SK-N-DZ (cell line): ENCODE measurements around the gene PLCG2.
"Not testable (repeated sequence)": the region's sequence is repeated elsewhere in the genome, so short reads cannot be mapped to it uniquely, and the experiment has no call there.

ENCODE experiments used
- DNase-seq: peaks from one replicate; pipeline ENCODE4 v3.0.0-alpha.2; 2015; ENCODE audit warnings: low spot score

Gene PLCG2

DNA sequence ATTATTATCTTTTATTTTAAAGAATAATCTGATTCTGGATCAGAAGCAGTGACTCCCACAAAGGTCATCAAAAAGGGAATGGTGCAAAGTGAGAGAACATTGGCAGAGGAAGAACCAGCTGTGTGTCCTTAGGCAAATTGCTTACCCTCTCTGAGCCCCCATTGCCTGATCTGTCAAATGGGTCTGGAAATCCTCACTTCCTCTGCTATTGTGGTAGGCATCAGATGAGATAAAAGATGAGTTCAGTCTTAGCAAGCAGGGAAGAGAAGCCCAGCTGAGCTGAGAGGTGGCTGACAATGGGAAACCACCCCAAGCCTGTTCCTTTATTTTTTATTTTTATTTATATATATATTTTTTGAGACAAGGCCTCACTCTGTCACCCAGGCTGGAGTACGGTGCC is 24.2 kb upstream of the PLCG2 start:
- DNase-seq, result no peak

DNA sequence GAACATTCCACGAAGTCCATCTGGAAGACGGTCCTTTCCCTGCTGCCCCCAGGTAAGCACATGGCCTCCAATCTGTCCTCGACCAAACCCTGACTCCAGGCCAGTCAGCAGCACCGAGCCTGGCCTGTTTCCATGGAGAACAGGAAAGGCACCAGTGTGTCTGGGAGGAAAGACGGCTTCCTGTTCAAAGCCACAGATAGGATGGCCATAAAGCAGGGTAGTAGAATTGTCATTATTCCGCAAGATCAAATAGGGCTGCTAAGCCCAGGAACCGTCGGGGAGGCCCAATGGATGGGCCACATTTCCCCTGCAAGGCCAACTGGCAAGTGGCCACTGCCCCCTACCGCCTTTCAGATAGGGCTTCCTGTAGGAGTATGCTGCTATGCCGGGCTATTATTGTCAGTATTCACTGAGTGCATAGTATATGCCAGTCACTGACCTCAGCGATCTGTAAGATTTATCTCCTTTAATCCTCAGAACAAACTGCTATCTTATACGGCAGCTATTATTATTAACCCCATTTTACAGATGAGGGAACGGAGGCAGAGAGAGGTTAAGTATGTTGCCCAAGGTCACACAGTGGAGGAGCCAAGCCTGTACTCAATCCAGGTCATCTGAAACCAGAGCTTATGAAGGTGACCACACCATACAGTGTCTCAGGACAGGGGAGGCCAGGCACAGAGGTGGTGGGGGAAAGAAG is 23.0 kb upstream of the PLCG2 start:
- DNase-seq, result no peak

DNA sequence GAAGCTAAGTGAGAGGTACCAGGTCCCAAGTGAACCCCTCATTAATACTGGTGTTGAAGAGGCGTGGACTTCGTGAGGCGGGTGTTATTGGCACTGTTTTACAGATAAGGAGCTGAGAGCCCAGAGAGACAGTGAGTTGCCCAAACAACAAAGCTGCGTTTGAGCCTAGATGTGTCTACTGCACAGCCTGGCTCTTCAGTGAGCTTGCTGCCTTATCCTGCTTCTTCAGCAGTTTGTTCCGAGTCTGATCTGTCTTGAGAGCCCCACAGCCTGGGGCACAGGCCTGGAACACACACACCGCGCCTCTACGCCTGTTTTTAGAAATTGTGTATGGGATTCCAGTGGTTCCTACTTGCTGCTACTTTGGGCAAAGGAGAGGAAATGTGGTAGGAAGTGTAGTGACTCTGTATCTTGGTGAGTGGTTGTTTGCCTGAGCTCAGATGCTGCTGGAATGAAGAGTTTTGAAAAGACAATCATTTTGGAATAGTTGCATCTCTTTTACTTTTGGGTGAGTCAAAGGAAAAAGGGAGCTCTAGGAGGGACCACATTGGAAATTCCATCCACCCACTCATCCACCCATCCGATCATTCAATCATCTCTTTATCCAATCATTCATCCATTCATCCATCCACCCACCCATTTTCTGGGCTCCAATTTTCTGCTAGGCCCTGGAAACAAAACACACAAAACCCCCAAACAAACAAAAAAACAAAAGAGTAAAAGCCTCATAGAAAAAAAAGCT is 22.3 kb upstream of the PLCG2 start:
- no peak for DNase-seq

DNA sequence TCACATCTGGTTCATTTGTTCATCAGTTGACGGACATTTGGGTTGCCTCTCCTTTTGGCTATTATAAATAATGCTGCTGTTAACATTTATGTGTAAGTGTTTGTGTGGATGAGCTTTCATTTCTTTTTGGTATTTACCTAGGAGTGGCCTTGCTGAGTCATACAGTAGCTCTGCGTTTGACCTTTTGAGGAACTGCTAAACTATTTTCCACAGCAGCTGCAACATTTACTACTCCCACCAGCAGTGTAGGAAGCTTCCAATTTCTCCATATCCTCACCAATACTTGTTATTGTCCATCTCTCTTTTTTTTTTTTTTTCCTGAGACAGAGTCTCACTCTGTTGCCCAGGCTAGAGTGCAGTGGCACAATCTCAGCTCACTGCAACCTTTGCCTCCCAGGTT is 20.7 kb upstream of the PLCG2 start:
- no peak for DNase-seq

DNA sequence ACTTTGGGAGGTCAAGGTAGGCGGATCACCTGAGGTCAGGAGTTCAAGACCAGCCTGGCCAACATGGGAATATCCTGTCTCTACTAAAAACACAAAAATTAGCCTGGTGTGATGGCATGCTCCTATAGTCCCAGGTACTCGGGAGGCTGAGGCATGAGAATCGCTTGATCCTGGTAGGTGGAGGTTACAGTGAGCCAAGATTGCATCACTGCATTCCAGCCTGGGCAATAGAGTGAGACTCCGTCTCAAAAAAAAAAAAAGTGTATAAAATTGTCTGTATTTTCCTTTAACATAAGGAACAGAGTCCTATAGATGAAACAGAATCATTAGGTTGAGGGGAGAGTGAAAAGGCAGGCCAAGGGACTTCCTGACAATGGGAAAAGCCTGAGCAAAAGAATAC is 16.8 kb upstream of the PLCG2 start:
- DNase-seq, result not testable (repeated sequence)

DNA sequence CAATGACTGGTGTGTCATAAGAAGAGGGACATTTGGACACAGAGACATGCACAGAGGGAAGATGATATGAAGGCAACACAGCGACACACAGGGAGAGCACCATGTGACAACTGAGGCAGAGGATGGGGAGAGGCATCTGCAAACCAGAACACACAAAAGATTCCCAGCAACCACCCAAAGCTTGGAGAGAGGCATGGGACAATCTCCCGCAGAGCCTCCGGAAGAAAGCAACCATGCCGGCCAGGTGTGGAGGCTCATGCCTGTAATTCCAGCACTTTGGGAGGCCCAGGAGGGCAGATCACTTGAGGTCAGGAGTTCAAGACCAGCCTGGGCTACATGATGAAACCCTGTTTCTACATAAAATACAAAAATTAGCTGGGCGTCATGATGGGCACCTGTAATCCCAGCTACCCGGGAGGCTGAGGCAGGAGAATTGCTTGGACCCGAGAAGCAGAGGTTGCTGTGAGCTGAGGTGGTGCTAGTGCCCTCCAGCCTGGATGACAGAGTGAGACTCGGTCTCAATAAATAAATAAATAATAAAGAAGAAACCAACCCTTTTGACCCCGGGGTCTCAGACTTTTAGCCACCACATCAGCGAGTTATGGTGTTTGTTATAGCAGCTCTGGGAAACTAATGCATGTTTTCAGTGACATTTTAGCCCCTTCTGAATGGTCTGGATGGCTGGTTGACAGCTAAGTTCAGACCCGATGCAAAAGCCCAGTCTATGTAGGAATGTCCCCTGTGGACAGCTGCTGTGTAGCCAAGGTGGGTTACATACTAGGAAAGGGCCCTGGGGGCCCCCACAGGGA is 13.8 kb upstream of the PLCG2 start:
- no peak for DNase-seq

DNA sequence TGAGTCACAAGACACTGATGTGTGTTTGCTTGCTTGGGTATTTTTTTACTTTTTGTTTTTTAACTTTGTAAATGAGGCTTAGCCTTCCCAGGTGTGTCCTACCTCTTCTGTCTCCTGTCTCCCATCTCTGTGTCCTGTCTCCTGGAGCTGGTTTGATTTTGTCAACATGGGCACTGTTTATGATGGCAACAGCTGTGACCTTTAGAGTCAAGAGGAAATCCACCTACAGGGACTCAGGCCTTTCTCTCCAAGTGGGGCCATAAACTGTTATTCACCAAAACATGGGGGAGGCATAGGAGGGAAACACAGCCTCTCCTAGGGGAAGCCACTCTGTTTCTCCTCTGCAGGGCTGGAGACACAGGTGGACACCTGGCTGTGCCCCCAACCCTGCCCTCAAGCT is 13.1 kb upstream of the PLCG2 start:
- DNase-seq, result no peak

DNA sequence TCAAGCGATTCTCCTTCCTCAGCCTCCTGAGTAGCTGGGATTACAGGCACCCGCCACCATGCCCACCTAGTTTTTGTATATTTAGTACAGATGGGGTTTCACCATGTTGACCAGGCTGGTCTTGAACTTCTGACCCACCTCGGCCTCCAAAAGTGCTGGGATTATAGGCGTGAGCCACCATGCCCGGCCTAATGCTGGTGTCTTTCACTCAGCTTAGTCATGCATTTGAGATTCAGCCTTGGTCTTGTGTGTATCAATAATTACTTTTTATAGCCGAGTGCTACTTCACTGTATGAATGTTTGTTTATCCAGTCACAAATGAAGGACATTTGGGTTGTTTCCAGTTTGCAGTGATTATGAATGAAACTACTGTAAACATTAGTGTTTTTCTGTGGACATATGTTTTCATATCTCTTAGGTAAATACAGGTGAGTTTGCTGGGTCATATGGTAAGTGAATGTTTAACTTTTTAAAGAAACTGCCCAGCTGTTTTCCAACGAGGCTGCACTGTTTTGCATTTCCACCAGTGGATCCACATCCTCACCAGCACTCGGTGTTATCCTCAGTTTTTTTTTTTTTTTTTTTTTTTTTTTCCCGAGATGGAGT is 11.0 kb upstream of the PLCG2 start:
- DNase-seq, result no peak

DNA sequence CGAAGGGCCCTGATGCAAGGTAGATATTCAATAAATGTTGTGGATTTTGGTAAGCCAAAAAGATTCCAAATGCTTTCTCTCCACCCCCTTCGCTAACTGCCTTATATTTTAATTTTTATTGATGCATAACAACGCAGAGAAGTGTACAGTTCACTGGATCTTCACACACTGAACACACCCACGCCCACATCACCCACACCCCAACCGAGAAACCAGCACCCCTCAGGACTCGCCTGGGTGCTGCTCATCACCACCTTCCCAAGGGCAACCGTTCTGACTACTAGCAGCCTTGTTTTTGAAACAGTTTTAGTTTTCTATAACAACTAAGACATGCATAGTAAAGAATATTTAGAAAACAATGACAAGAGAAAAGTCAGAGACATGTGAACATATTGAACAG is 9.1 kb upstream of the PLCG2 start:
- DNase-seq, result no peak

DNA sequence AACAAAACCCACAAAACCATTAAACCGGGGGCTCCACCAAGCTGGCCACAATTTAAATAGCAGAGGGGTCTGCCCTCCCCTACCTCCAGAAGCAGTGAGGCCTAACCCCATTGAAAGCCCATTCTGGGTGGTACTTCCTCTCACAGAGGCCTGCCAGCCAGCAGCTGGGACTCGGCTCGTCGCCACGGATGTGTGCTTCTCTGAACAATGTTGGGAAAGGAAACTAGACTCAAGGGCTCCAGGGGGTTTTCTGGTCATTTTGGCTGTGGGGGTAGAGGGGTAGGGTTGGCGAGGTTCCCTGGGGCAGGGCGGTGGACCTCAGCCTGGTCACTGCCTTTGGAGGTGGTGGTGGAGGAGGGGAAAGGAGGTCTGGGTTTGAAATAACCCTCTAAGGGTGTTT is 4.7 kb upstream of the PLCG2 start:
- no peak for DNase-seq

DNA sequence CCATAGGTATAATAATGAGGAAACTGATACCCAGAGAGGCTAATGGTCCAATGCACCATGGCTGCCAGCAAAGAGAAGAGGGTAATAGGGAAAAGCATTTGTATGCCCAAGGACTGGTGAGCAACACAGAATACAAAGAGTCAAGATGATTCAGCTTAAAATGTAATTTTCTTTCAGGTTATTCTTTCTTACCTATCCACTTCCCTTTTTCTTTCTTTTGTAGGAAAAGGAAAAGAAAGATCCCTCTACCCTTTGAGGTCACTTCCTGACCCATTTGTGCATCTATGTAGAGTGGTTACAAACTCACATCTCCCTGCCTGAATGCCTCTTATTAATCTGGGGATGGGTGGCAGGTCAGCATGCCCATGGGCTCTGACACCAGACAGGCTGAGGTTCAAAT is 3.5 kb upstream of the PLCG2 start:
- DNase-seq, result no peak

DNA sequence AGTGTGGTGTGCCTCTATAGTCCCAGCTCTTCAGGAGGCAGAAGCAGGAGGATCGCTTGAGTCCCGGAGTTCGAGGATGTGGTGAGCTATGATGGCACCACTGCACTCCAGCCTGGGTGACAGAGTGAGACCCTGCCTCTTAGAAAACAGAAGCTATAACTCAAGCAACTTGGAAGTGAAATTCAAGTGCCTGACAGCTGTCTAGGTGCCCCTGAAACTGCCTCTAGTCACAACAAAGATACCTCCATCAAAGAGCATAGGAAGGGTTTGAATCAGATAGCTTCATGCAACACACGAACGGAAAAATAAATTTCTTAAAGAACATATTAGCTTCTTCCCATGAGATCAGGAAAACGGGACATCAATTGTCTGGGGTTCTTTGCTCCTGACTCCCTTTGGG is 860 bp upstream of the PLCG2 start:
- DNase-seq, result no peak

DNA sequence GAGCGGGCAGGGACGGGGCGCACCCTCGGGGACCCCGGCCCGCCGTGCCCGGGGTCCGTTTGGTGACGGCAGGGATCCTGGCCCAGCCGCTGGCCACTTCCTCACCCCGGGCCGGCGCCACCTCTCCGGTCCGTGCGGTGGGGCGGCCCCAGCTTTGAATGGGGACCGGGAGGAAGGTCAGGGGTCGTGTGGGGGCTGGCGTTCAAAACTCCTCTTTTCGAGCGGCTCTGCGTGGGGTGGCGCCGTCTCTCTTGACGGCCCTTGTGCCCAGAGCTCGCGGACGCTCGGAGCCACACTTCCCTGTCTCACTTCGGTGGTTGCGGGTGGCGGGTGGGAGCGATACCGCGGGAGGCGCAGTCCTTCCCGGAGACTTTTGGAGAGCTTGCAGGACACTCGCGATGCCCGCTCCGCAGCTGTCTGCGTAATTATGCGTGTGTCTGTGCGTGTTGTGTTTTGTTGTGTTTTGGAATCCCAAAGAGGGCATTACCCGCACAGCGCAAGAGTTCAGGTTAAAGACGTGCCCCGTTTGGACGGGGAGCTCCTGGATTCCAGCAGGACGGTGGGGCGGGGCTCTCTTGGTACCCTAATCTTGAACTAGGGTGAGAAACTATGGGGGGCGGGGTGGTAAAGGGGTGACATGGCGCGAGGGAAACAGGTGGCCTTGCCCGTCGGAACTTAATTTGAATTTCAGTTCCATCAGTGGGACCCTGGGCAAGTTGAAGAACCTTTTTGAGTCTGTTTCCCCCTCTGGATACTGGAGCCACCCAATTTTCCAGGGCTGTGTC is 637 bp downstream of the PLCG2 start:
- no peak for DNase-seq

DNA sequence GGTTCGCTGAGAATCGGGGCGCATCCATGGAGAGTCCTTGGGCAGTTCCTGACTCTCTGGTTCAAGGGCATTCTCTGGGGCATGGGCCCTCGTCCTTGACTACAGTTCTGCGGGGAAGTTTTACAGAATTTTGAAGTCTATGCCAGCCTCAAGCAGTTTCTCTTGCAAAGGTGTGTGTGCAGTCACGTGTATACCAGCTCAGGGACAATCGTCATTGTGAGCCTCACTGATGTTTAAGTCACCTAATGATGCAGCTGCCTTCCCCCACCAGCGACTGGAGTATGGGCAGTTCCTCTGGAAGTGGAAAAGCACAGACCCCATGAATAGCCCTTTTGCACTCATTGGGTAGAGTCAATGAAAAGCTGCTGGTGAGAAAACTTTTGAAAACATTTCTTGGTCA is 1.3 kb downstream of the PLCG2 start:
- no peak for DNase-seq

DNA sequence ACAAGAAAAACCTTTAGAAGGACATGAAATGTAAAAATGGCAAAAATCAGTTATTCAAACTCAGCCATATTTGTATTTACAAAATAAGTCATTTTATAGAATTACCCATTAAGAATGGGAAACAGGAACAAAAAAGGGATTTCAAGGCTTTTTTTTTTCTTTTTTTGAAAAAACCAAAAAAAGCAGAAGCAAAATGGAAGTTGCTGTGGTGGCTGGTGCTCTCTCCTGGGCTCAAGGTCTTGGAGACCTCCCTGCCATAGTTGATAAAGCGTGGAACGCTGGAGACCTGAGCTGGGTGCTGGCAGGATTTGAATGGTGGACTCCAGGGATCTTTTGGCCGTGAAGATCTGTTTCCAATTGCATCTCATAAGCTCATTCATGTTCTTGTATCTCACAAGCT is 3.1 kb downstream of the PLCG2 start:
- DNase-seq, result no peak

DNA sequence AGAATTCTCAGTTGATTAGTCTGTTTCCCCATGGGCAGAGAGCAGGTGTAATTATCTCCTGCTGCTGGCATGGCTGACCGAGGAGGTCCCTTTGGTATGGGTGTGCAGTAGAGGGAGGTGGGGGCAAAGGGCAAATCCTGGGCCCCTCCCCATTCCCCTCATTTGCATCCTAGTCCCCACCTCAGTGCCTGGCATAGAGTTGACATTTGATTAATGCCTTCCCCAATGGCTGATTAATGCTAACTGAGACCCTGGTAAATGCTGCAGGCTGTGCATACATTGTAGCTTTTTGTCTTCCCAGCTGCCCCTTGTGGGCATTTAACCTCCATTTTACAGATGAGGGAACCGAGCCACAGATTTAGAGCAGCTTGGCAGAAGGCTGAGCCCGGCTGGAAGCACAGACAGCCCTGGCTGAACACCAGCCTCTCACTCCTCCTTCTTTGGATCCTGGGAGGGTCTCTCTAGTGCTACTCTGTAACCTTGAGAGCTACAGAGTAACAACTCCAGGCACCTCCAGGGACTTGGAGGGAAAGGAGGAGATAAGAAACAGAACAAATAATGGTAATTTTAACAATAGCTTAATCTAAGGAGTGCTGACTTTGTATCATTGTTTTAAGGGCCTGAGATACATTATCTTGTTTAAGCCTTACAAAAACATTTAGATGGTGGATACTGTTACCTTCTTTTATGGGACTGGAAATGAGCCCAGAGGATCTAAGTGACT is 5.1 kb downstream of the PLCG2 start:
- DNase-seq, result no peak

DNA sequence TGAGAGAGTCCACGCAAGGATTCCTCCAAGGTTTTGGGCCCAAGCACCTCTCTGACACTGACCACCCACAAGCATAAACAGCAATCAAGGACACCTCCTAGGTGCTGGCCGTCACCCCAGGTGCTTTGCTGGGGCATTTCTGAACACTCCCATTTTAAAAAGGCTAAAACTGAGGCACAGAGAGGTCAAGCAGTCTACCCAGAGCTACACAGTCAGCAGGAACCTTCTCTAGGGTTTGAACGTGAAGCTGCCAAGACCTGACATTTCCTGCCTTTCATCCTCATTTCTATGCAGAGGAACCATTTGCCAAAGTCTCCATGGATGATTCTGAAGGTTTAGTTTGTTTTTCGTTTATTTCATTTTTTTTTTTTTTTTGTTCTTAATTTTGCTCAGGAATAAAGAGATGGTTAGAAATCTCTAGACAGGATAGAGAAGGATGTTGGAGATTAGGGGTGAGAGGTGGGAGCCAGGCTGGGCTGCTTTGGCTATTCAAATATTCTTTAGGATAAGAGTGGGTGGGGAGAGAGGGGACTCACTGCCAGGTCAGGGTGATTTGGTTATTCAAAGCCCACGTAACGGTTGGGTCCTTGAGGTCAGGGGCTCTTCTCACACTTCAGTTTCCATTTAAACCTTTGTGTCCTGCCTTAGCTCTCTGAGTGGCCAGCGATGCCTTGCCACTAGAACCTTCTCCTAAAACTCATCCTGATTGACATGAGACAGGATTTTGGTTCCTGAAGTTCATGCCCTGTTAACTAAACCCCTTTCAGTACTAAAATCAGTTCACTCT is 6.2 kb downstream of the PLCG2 start:
- no peak for DNase-seq

DNA sequence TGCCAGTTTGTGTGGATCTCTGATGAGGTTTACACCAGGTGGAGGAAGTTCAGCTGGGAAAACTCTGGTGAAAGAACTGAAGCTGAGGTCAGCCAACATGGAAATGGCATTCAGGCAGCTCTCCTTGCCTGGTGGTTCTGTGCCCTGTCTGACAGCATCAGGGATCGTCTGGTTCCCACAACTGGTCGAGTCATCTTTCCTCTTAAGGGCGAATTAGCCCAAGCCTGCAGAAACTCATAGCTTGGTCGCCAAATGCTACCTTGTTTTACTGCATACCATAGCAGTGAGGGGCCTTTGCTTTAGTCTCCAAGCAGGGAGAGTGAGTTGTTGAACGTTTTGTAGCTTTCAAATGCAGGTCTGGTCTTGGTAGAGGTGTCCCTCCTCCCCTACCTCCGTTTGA is 7.2 kb downstream of the PLCG2 start:
- no peak for DNase-seq

DNA sequence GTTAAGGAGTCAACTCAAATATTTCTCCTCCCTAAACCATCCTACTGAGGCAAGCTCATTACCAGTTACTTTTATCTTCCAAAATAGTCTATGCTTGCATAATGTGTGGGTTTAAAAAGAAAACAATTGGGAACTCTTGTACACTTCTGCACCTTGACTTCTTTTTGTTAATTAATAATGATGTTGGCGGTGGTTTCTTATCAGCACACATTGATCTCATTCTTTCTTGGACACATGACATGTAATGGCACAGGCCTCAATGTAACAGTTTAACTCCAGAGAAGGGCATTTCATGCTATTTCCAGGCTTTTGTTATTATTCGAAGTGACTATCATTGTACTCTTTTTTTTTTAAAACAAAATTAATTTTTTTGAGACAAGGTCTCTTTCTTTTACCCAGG is 7.8 kb downstream of the PLCG2 start:
- no peak for DNase-seq

DNA sequence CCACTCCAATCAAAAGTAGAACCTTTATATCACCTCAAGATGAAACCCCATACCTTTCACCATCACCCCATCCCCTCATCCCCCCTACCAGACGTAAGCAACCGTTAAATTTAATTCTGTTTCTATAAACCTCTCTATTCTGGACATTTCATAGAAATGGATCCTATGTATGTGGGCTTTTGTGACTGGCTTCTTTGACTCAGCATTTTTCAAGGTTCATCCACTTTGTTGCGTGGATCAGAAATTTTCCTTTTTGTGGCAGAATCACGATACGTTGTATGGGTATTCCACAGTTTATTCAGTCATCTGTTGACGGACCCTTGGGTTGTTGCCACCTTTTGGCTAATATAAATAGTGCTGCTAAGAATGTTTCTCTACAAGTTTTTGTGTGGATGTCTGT is 8.6 kb downstream of the PLCG2 start:
- DNase-seq, result no peak
